Trophoblast cell (in vitro differentiated cells and primary cell): ENCODE measurements around the gene ORM2.
A peak's percentile ranks its signal among the peaks of the same experiment; 100 is the strongest.

Experiments
- DNase-seq, 2 donors: peaks; one replicate each; pipeline ENCODE4 v3.0.0-alpha.2; 2016
- H2AFZ ChIP-seq: 2 replicates; pipeline ENCODE4 v1.6.1; 2013; ENCODE audit warnings: low read length, moderate library complexity, mild to moderate bottlenecking; ENCODE audit not compliant: insufficient read depth, poor library complexity
- H2AK5ac ChIP-seq: 2 replicates; pipeline ENCODE4 v1.6.1; 2013; ENCODE audit warnings: mild to moderate bottlenecking, low read length
- H2BK120ac ChIP-seq: 2 replicates; pipeline ENCODE4 v1.6.1; 2013; ENCODE audit warnings: low read length, mild to moderate bottlenecking, moderate library complexity; ENCODE audit not compliant: insufficient read depth, poor library complexity
- H2BK12ac ChIP-seq: 2 replicates; pipeline ENCODE4 v1.6.1; 2013; ENCODE audit warnings: mild to moderate bottlenecking, low read length, moderate library complexity
- H2BK5ac ChIP-seq: 2 replicates; pipeline ENCODE4 v1.6.1; 2013; ENCODE audit warnings: low read length, low read depth, moderate library complexity, mild to moderate bottlenecking; ENCODE audit not compliant: poor library complexity
- H3K14ac ChIP-seq: 2 replicates; pipeline ENCODE4 v1.6.1; 2013; ENCODE audit warnings: mild to moderate bottlenecking, low read length
- H3K18ac ChIP-seq: 2 replicates; pipeline ENCODE4 v1.6.1; 2013; ENCODE audit warnings: mild to moderate bottlenecking, low read length
- H3K23ac ChIP-seq: 2 replicates; pipeline ENCODE4 v1.6.1; 2013; ENCODE audit warnings: low read length
- H3K27ac ChIP-seq: 2 replicates; pipeline ENCODE4 v1.5.1; 2013; ENCODE audit warnings: low read depth, mild to moderate bottlenecking, inconsistent platforms, low read length, moderate library complexity
- H3K27me3 ChIP-seq: 2 replicates; pipeline ENCODE4 v1.6.1; 2013; ENCODE audit warnings: inconsistent platforms, mild to moderate bottlenecking, low read length, moderate library complexity; ENCODE audit not compliant: insufficient read depth
- H3K36me3 ChIP-seq, 2 experiments: 1 replicate in 1 of 2; 2 replicates in 1 of 2; pipeline ENCODE4 v1.6.1; 2013; ENCODE audit warnings: low read length in 2 of 2, mild to moderate bottlenecking in 2 of 2, moderate library complexity in 1 of 2; ENCODE audit not compliant: insufficient read depth in 2 of 2, control insufficient read depth in 1 of 2
- H3K4ac ChIP-seq: 2 replicates; pipeline ENCODE4 v1.6.1; 2013; ENCODE audit warnings: low read depth, mild to moderate bottlenecking, low read length, moderate library complexity
- H3K4me1 ChIP-seq, 2 experiments: 1 replicate in 1 of 2; 2 replicates in 1 of 2; pipeline ENCODE4 v1.6.1; 2013; ENCODE audit warnings: low read length in 2 of 2, mild to moderate bottlenecking in 2 of 2, moderate library complexity in 1 of 2; ENCODE audit not compliant: insufficient read depth in 2 of 2, control insufficient read depth in 1 of 2
- H3K4me2 ChIP-seq: 2 replicates; pipeline ENCODE4 v1.6.1; 2013; ENCODE audit warnings: inconsistent platforms, mild to moderate bottlenecking, low read length, moderate library complexity
- H3K4me3 ChIP-seq: 2 replicates; pipeline ENCODE4 v1.5.1; 2013; ENCODE audit warnings: mild to moderate bottlenecking, low read depth, low read length, inconsistent platforms
- H3K79me1 ChIP-seq: one replicate; pipeline ENCODE4 v1.6.1; 2013; ENCODE audit warnings: low read length
- H3K79me2 ChIP-seq: 2 replicates; pipeline ENCODE4 v1.6.1; 2013; ENCODE audit warnings: low read length, mild to moderate bottlenecking; ENCODE audit not compliant: control insufficient read depth, insufficient read depth, poor library complexity
- H3K9ac ChIP-seq: 2 replicates; pipeline ENCODE4 v1.6.1; 2013; ENCODE audit warnings: mild to moderate bottlenecking, low read length
- H3K9me3 ChIP-seq: 2 replicates; pipeline ENCODE4 v1.6.1; 2013; ENCODE audit warnings: low read depth, mild to moderate bottlenecking, control low read depth, inconsistent platforms, low read length; ENCODE audit not compliant: insufficient read depth
- H4K12ac ChIP-seq: 2 replicates; pipeline ENCODE4 v1.6.1; 2013; ENCODE audit warnings: low read depth, mild to moderate bottlenecking, low read length, moderate library complexity
- H4K8ac ChIP-seq: 2 replicates; pipeline ENCODE4 v1.6.1; 2013; ENCODE audit warnings: low read depth, mild to moderate bottlenecking, low read length, moderate library complexity
- H4K91ac ChIP-seq: one replicate; pipeline ENCODE4 v1.6.1; 2013; ENCODE audit warnings: low read depth, mild to moderate bottlenecking, low read length, moderate library complexity
- WGBS: extraction: QIAGEN DNeasy Blood & Tissue Kit; methylation state at CpG from one replicate; pipeline ENCODE4 v1.1.7; 2013; ENCODE audit warnings: missing lambda C conversion rate; ENCODE audit not compliant: insufficient read length, insufficient coverage; ENCODE audit errors: extremely low coverage; 5-methylcytosine and 5-hydroxymethylcytosine counted together

ORM2 gene

GRCh38 chr9:114310471-114311450 is 18.9 kb upstream of the ORM2 start:
- H3K4me3 ChIP-seq, result no peak overlapping the region
- no peak overlapping the region for H4K91ac ChIP-seq
- WGBS, result no CpG with 5 or more reads among the region's 22 CpGs
- H3K9ac ChIP-seq, result peak overlapping the region; percentile 7
- H3K27ac ChIP-seq, result no peak overlapping the region
- H3K79me2 ChIP-seq, result no peaks in the 10 kb centered on the region
- peaks cover 42% of the 10 kb centered on the region in 2 experiments for H3K36me3 ChIP-seq
- H3K18ac ChIP-seq, result no peak overlapping the region
- no peak overlapping the region for H2AFZ ChIP-seq
- H3K14ac ChIP-seq, result no peak overlapping the region
- no peak for DNase-seq
- H2AK5ac ChIP-seq, result no peak overlapping the region
- no peak overlapping the region for H2BK120ac ChIP-seq
- no peak overlapping the region for H3K23ac ChIP-seq
- H3K9me3 ChIP-seq, result peaks cover 4% of the 10 kb centered on the region
- H2BK5ac ChIP-seq, result no peak overlapping the region
- no peak overlapping the region for H4K8ac ChIP-seq
- no peak overlapping the region for H3K4me2 ChIP-seq
- H3K4me1 ChIP-seq, result no peaks in the 10 kb centered on the region
- H4K12ac ChIP-seq, result no peak overlapping the region
- H2BK12ac ChIP-seq, result no peak overlapping the region
- H3K27me3 ChIP-seq, result no peaks in the 10 kb centered on the region
- no peak overlapping the region for H3K4ac ChIP-seq
- no peaks in the 10 kb centered on the region for H3K79me1 ChIP-seq

DNA sequence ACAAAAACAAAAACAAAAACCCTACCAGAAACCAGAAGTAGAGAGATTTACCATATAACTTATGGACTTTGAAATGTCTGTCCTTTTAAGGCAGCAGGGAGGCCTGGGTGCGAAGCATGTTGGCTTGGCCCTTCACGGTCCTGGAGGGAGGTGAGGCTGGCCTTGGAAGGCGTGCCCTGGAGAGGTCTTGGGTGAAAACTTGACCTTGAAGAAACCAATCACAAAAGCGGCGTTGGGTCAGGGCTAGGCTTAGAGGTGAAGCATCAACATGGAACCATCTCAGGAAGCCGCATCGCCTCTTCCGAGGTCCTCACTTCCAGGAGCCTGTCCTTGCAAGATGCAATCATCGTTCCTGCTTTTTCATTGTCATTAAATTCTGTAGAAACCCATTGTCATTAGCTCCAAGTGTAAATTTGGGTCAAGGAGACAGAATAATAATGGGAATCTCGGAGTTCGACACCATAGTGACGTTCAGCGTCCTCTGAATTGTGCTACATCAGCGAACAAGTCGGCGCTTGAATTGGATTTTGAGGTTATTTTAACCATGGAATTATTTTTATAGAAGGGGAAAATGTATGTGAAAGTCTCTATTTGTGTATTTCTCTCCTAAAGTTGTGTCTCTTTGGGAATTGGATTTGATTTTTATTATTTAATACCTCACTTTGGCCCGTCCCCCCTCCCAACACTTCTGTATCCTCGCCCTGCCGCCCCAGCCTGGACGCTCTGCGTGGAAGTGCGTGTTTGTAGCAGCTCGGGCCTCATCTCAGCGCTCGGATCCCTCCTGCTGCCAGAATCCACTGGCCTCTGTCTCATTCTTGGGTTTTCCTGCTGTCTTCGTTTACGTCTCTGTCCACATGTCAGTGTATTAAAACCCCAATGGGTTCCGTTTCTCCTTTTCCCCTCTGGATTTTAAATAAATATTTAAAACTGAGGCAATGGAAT is 17.8 kb upstream of the ORM2 start:
- Histone ChIP-seq H3K9me3 (peaks cover 4% of the 10 kb centered on the region), H3K4me1 (peaks cover 1 to 3% of the 10 kb centered on the region in 2 experiments), H4K91ac (no peak overlapping the region), H2BK5ac (no peak overlapping the region), H3K4me2 (no peak overlapping the region), H4K12ac (no peak overlapping the region), H2AFZ (no peak overlapping the region), H3K18ac (no peak overlapping the region), H3K79me1 (no peaks in the 10 kb centered on the region), H3K4me3 (no peak overlapping the region), H2BK12ac (no peak overlapping the region), H3K27ac (no peak overlapping the region), H3K23ac (no peak overlapping the region), H2AK5ac (no peak overlapping the region), H3K14ac (no peak overlapping the region), H2BK120ac (no peak overlapping the region), H3K9ac (no peak overlapping the region), H4K8ac (no peak overlapping the region), H3K27me3 (no peaks in the 10 kb centered on the region), H3K4ac (no peak overlapping the region), H3K79me2 (no peaks in the 10 kb centered on the region), H3K36me3 (peaks cover 33% of the 10 kb centered on the region in 2 experiments)
- no peak for DNase-seq
- WGBS, result no CpG with 5 or more reads among the region's 28 CpGs

DNA sequence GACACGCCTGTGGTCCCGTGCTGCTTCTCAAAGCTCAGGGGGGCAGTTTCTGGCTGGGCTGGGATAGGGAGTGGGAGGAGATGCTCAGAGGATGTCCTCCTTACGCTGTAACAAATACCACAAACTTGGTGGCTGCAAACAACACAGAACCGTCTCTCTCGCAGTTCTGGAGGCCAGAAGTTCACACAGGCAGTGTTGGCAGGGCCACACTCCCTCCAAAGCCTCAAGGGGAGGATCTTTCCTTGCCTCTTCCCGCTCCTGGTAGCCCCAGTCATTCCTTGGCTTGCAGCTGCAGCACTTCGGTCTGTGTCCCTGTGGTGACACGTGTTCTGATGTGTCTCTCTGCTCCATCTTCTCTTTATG is 17.2 kb upstream of the ORM2 start:
- H3K27me3 ChIP-seq, result no peaks in the 10 kb centered on the region
- WGBS, result no CpG with 5 or more reads among the region's 8 CpGs
- no peak overlapping the region for H4K8ac ChIP-seq
- H3K14ac ChIP-seq, result no peak overlapping the region
- no peak overlapping the region for H2BK120ac ChIP-seq
- no peak overlapping the region for H3K18ac ChIP-seq
- H2BK12ac ChIP-seq, result no peak overlapping the region
- H2BK5ac ChIP-seq, result no peak overlapping the region
- H3K9me3 ChIP-seq, result peaks cover 4% of the 10 kb centered on the region
- no peak overlapping the region for H3K4ac ChIP-seq
- no peaks in the 10 kb centered on the region for H3K79me1 ChIP-seq
- DNase-seq, result no peak
- H3K4me2 ChIP-seq, result no peak overlapping the region
- H3K36me3 ChIP-seq, result peaks cover 26 to 27% of the 10 kb centered on the region in 2 experiments
- no peak overlapping the region for H2AFZ ChIP-seq
- H3K27ac ChIP-seq, result no peak overlapping the region
- H3K9ac ChIP-seq, result no peak overlapping the region
- no peak overlapping the region for H3K4me3 ChIP-seq
- peaks cover 2 to 4% of the 10 kb centered on the region in 2 experiments for H3K4me1 ChIP-seq
- no peak overlapping the region for H4K12ac ChIP-seq
- H3K79me2 ChIP-seq, result no peaks in the 10 kb centered on the region
- no peak overlapping the region for H3K23ac ChIP-seq
- no peak overlapping the region for H4K91ac ChIP-seq
- H2AK5ac ChIP-seq, result no peak overlapping the region

- no peak overlapping the region for H3K9ac ChIP-seq
- H3K4me3 ChIP-seq, result no peak overlapping the region
- H2BK12ac ChIP-seq, result no peak overlapping the region
- H3K18ac ChIP-seq, result no peak overlapping the region
- H3K23ac ChIP-seq, result no peak overlapping the region
- H3K27ac ChIP-seq, result no peak overlapping the region
- H3K9me3 ChIP-seq, result peaks cover 4% of the 10 kb centered on the region
- no CpG with 5 or more reads among the region's 8 CpGs for WGBS
- no peaks in the 10 kb centered on the region for H3K27me3 ChIP-seq
- no peak for DNase-seq
- no peak overlapping the region for H4K91ac ChIP-seq
- no peak overlapping the region for H3K4ac ChIP-seq
- H4K12ac ChIP-seq, result no peak overlapping the region
- peaks cover 22% of the 10 kb centered on the region in 2 experiments for H3K36me3 ChIP-seq
- H3K4me1 ChIP-seq, result peaks cover 2 to 4% of the 10 kb centered on the region in 2 experiments
- no peak overlapping the region for H4K8ac ChIP-seq
- H3K79me2 ChIP-seq, result no peaks in the 10 kb centered on the region
- H2AFZ ChIP-seq, result no peak overlapping the region
- H2BK5ac ChIP-seq, result no peak overlapping the region
- H3K79me1 ChIP-seq, result no peaks in the 10 kb centered on the region
- no peak overlapping the region for H3K14ac ChIP-seq
- H2BK120ac ChIP-seq, result no peak overlapping the region
- no peak overlapping the region for H2AK5ac ChIP-seq
- no peak overlapping the region for H3K4me2 ChIP-seq
Observed at GRCh38 chr9:114313186-114313585, 16.5 kb upstream of the ORM2 start.
